GM19372 (cell line): ENCODE results near the gene CAPN12.

ENCODE experiments used
- ATAC-seq: cut with Tn5 transposase; IDR thresholded peaks from one replicate; pipeline ENCODE4 v1.9.1; 2021; ENCODE audit warnings: mild to moderate bottlenecking, low read depth, moderate library complexity; ENCODE audit not compliant: unreplicated experiment

The CAPN12 gene

DNA sequence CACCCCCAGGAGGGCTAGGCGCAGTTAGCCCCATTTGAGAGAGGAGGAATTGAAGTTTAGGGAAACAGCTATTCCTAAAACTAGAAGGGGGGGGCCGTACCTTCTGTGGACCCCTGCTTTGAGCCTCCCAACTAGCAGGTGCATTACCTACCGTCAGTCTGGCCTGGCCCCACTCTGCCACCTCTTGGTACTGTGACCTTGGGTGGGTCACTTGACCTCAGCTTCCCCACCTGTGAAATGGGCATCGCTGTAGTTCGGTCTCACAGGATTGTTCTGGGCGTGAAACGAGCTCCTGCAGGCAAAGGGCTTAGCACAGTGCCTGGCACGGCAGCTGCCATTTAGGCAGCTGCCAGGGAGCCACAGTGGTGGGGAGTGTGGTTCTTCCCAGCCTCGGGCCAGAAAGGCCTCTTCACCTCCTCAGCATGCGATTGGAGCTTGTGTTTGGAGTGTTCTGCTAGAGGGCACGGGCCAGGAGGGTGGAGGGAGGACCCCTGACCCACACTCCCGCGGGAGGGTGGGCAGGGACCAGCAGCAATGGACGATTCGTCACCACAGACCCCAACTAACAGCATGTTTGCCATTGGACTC, 32.0 kb downstream of the CAPN12 start:
- no peak for ATAC-seq

DNA sequence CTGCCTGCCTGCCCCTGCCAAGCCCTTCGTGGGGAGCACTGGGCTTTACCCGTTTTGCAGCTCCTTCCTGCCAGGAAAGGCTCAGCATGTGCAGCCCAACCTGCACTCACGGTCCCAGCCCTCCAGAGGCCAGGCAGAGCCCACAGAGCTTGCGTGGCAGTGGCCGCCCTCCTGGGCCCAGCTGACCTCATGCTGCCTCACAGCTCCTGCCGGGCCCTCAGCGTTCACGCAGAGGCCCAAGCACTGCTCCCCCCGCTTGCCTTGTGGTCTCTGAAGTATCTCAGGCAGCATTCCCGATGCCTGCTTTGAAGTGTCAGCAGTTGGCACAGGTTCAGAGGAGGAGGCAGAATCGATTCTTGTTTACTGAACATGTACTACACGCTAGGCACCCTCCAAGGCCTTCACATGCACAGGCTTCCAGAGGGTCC, 32.5 kb downstream of the CAPN12 start:
- no peak for ATAC-seq

DNA sequence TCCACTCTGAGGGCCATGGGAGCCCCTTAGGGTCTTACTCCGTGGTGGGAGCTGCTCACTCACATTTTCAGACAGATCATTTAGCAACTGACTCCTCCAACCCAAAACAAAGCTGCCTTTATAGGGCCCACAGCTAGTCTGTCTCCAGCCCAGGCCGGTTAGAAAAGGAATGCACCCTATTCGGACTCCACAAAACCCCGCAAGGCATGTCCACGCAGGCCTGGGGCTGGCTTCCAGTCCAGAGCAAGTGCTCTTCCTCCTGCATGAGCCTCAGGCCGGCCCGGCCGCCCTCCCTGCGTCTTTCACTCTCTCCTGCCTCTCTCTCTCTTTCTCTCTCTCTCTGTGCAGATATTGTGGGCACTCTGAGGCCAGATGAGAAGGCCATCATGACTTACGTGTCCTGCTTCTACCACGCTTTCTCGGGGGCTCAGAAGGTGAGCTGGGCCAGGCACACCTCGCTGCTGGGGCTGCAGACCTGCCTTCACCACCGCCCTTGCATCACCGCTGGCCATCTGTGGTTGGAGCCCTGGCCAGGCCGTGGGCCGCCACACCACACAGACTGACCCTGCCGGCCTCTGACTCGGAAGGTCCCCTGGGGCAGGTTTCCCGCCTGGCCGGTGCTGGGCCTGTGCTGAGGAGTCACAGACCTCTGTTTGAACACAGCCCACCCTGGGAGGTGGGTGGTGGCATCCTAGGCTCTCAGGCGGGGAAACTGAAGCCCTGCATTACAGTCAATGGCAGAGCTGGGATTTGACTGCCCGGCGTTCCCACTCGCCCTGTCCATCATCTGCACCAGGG, 33.1 kb downstream of the CAPN12 start:
- no peak for ATAC-seq

DNA sequence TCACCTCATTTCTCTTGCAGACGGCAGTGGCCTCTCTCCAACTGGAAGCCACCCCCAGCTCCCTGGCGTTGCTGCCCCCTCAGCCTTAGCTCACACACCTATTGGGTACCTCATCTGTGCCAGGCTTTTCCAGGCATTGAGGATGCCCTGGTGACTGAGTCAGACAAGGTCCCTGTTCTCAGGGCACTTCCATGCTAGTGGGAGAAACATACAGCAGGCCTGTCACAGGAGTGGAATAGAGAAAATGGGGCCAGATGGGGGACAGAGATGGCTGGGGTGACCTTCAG, 33.9 kb downstream of the CAPN12 start:
- no peak for ATAC-seq

DNA sequence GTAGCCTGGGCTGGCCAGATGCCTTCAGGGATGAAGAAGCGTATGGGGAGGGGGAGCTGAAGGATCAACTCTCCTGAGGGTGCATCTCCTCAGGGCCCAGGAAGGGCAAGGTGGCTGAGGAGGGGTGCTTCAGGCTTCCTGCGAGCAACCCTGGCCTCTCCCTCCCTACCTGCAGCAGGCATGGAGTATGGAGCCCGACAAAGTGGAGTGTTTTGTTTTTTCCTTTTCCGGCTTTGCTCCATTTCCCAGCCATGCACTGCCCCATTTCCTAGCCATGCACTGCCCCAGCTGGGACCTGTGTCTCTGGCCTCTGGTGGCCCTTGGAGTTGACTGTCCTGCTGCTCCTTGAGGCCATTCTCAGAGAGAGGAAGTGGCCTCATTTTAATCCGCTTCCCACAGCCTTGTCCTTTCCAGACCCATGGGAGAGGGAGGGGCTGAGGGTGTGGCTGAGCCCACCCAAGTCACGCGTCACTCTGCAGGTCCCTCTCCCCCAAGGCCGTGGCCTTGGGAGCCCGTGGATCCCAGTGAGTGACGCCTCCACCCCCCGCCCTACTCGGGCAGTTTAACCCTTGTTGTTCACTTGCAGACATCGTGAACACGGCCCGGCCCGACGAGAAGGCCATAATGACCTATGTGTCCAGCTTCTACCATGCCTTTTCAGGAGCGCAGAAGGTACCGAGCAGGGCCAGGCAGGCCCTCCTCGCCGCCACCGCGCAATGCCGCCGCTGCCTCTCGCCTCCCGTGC, 34.4 kb downstream of the CAPN12 start:
- no peak for ATAC-seq

DNA sequence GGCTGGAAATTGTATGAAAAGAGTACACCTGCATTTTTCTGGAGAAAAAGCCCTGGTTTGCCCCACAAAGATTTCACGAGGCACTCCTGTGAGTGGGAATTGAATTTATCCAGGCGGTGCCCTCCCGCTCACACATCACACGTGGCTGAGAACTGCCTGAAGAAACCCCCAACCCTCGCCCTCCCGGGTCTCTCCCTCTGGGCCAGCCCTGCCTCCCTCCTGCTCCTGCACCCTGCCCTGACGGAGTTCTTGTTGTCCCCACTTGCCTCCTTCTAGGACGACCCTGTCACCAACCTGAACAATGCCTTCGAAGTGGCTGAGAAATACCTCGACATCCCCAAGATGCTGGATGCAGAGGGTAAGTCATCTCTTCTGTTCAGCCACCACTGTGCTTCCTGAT, 35.2 kb downstream of the CAPN12 start:
- ATAC-seq = no peak

DNA sequence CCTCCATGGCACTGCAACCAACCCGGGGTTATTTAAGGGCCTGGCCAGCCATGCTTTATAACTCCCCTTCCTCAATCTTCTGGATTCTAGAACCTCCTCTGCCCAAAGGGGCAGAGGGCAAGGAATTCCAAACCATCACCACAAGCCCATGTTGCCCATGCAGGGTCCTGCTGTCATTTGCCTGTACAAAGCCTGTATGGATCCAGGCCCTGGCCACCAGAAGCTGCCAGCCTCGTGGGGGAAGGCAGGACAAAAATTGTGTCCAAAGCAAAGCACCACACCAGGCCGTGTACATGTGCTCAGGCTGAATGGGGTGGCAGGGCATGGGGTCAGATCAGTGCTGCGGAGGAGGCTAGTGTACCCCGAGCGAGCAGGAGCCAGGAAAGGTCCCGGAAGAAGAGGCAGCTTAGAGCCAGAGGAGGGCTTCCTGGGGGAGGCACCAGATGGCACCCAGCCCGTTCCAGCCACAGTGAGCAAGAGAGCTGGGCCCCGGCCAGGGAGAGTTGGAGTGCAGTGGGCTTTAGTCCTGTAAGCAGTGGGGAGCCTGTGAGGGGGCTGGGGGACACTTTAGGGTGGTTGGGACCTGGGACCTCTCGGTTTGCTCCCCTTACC, 35.8 kb downstream of the CAPN12 start:
- no peak for ATAC-seq

DNA sequence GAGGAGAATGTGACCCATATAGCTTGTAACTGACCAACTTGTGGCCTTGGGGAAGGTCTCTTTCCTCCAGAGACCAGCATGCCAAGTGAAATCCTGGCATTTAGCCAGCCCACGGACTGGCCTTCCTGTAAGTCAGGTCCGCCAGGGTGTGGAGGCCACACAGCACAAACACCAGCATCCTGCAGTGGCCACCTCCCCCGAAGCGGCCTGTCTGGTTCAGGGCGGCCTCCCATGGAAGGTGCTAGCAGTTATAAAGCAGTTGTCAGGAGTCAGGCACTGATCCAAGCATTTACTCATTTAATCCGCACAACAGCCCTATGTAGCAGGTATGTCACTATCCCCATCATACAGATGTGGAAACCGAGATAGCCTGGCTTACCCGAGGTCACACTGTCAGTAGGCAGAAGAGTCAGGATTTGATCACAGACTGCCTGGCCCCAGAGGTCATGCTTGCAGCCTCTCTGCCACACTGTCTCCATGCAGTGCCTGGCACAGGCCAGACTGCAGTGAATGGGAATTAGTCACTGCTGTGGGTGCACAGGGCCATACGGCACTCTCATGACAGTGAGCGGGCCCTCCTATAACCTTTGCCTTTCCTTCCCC, 36.7 kb downstream of the CAPN12 start:
- no peak for ATAC-seq

DNA sequence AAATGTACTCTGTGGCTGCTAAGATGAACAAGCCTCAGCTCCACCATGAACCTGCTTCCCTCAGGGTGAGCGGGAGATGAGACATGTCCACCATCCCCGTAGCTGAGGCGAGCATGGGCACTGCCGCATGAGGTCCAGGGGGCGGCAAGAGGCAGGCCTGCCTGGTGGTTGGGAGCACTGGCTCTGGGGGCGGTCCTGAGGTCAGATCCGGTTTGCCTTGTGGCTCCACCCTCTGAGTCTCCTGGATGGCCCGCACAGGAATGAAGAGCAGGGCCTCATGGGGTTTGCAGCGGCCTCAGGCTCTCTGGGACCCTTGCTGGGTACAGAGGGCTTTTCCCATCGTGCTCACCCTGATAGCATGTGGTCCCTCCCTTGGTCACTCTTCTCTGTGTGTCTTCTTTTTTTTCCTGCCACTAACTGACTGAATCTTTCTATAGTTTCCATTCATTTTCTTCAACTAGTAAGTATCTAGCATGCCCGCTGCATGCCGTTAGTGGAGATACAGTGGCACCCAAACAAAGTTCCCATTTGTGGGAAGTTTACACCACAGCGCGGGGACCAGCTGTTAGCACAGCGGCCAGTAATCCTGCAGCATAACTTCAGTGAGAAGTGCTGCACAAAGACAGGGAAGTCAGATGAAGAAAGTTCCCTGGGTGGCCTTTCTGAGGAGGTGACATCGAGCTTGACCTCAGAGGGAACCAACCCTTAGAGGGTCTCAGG, 37.3 kb downstream of the CAPN12 start:
- ATAC-seq = no peak

DNA sequence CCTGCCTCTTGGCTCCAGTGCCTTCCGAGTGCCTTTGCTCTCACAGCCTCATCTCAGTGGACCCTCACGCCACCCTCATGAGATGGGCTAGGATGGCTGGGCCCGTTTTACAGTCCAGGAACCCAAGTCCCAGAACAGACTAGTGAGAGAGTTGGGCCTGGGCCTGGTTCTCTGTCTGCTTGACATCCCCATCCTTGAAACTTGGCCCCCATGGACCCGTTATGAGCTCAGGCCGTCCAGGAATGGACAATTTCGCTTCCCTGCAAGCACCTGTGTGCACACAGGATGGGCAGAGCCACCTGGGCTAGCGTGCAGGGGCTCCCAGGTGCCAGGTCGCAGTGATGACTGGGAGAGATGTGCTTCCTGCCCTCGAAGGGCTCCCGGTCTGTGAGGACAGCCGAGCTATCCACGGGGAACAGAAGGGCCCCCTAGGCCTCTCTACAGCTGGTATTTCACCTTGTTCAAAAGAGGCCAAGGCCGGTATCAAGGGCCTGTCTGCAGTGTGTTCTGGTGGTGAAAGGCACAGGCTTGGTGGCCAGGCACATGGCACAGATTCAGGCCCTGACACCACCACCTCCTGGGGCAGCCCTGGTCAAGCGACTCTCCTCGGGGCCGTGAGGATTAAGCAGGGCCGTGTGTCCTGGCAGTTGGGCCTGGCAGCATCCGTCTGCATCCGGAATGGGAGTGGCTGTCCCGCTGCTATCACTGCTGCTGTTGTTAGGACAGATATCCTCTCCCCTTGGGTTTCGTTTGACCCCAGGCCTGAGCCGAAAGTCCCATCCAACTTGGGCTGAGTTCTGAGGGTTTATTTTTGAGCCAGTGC, 38.9 kb downstream of the CAPN12 start:
- no peak for ATAC-seq

DNA sequence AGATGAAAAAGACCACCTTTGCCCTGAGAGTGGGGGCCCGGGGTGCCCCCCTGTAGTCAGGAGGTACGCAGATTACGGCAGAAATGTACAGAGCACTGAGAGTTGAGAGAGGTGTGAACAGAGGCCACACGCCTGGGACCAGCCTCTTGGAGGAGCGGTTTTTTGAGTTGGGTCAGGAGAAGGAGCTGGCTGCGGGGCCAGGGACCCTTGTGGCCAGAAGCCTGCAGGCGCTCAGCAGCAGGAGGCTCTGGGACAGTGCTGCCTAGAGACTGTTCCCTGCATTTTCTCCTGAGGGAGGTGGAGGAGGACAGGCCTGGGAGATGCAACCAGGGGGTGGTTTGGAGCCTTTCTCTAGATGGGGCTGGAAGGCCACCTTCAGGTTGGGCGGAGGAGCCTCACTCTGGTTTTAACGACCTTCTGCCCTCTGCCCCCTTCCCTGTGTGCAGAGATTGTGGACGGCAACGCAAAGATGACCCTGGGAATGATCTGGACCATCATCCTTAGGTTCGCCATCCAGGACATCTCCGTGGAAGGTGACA, 39.7 kb downstream of the CAPN12 start:
- no peak for ATAC-seq

DNA sequence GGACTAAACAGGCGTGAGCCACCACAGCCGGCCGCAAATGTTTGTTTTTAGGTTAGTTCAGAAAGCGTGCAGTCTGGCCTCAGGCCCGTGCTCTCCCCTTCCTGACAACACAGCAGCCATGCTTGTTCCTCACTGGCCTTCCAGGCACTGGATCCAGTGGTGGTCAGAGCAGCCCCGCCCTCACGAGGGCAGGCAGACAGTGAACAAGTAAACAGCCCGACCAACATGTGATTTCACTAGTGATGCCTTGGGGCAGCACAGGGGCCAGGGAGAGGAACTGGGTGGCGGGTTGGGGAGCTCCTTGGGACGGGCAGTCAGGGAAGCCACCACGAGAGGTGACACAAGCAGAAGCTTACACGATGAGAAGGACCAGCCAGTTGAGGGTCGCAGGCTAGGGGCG, 40.8 kb downstream of the CAPN12 start:
- ATAC-seq = no peak

DNA sequence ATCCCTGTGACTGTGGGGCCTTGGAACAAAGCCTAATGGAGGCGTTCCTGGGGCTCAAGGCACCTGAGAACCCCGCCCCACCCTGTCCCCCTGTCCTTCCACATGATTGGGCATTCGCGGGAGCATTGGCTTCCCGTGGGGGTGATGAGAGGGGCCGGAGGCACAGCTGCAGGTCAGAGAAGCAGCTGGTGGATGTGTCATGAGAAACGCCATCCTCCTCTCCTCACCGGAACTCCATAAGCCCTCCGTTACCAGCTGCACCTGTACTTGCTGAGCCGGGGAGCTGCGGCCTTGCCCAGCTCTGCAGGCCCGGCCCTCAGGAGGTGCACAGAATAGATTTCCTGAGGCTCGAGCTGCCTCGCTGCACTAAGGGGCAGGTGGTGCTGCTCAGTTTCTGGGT, 42.0 kb downstream of the CAPN12 start:
- ATAC-seq = no peak

DNA sequence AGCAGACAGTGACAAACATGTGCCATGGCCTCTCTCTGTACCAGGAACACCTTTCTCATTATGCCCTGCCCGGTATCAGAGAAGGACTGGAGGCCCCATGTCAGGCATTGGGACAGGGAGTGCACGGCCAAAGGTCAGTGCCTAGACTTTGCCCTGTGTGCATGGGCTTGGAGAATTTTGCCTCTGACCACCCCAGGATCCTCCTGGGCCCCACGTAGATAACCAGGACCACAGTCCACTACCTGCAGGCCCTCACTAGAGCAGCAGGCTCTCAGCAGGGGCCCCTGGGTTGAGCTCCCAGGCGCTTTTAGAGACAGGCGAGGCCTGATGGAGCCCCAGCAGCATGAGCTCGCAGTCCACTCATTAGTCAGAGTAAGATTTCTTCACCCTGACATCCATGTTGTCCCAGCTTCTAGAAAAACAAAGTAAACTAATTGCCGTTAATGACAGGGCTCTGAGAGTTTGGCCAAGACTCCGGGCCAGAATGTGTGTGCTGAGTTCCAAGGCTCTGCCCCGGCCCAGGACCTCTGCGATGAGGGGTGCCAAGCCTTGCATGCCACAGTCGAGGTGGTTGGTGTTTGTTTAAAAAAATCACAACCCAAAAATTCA, 42.7 kb downstream of the CAPN12 start:
- ATAC-seq = no peak

DNA sequence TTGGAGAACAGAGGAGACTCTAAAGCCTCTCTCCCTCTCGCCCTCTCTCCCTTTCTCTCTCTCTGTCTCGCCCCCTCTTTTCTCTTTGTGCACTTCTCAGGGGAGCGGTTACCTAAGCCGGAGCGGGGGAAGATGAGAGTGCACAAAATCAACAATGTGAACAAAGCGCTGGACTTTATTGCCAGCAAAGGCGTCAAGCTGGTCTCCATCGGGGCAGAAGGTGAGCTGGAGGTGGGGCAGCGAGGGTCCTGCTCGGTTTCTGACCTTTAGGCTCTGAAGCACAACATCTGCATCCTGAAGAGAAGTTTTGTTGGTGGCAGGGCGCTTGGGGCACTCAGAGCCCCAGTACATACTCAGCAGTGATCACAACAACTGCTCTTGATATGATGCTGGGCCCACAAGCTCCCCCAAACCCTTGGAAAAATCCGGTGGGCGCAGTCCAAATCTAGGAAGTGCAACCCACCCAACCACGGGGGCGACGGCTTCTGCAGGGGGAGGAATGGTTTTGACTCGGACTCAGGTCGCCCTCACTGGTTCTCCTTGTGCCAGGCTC, 43.3 kb downstream of the CAPN12 start:
- no peak for ATAC-seq

DNA sequence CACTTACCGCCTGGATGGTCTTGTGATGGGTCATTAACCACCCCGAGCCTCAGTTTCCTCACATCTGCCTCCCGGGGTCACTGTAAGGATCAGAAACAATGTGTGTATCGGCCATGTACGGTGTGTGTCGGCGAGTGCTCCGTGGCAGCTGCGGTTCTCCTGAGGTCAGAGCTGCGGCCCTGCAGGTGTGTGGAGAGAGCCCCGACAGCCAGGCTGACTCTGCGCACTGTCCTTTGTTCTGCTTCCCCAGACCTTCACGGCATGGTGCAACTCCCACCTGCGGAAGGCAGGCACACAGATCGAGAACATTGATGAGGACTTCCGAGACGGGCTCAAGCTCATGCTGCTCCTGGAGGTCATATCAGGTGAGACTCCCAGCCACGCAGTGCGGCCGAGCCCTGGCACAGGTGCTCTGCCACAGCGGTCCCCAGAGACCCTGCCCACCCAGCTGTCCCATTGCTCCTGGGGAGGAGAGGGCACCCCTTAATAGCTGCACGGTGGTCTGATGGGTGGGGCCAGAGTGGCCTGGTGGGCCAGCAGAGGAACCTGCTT, 43.8 kb downstream of the CAPN12 start:
- ATAC-seq = no peak

DNA sequence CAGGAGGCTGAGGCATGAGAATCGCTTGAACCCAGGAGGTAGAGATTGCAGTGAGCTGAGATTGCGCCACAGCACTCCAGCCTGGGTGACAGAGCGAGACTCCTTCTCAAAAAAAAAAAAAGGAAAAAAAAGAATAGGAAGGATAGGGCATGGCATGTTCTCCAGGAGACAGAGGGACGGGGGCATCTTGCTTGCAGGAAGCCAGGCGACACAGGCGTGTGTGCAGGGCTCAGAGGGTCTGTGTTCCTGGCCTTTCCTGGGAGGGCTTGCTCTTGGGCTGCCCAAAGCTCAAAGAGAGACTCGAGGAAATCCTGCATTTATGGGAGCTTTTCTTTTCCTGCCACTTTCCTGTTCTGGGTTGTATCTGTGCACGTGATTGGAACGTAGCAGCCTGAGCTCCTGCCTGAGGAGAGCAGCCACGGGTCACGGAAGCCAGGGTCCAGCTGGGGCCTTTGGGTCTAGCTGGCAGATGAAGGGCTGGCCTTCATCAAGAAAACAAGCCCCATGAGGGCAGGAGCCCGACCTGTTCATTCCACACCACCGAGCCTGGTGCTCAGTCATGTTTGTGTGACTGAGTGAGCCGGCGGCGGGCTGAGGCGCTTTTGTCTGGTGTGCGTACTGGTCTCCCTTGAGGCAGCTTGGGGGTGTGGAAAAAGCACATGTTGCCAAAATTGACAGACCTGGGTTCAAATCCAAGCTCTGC, 44.5 kb downstream of the CAPN12 start:
- no peak for ATAC-seq

DNA sequence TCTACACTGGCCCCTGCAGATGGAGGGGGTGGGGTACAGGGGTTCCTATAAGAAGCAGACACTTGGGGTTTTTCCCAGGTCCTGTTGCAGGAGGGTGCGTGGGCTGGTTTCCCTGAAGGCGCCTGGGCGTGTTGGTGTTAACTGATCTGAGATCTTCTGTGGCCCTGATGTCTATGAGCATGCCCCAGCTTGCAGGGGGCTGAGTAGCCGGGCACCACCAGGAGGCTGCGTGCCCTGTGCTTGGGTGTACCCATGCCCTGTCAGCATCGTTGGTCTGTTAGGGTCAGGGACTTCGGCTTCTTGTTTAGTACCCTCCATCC, 45.3 kb downstream of the CAPN12 start:
- no peak for ATAC-seq
